Stimulated activated CD8-positive, alpha-beta memory T cell treated with anti-CD3 and anti-CD28 coated beads, Interleukin-2, amount 100 ng/mL, for 48 hours (primary cell): ENCODE measurements around the gene GNAL.

Experiments used
- DNase-seq, 2 donors: peaks; one replicate each; pipeline ENCODE4 v3.0.0-alpha.2; 2020; ENCODE audit warnings: low read depth in 2 of 2

The GNAL gene

DNA sequence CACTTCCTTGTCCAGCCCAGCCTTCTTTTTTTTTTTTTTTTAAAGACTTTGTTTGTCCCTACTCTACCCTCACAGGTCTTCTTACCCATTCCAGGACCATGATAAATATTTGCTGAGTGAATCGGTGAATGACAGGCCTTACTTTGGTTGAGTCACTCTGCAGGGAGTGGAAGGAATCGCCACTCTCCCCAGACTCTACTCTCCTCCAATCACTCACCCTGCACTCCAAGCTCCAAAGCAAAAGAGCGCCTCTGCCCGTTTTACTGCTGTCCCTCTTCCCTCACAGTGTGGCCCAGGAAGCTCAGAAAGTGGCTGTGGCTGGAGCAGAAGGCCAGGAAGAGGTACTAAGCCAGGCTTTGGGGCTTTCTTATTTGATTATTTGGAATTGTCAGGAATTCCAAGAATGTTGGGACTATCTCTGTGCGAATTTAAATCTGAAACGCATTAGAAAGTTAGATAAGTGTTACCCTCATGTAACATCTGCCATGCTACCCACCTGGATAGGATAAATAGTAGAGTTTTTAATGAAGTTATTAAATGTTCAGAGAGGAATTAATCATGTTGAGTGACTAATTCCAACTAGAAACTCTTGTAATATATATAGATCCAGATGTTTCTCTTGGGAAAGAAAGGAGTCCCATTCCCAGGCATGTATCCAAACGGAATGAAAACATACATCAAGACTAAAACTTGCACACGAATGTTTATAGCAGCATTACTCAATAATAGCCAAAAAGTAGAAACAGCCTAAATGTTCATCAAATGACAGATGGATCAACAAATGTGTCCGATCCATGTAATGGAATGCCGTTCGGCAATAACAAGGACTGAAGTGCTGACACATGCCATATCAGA lies 119.2 kb downstream of the GNAL start:
- DNase-seq = no peak

DNA sequence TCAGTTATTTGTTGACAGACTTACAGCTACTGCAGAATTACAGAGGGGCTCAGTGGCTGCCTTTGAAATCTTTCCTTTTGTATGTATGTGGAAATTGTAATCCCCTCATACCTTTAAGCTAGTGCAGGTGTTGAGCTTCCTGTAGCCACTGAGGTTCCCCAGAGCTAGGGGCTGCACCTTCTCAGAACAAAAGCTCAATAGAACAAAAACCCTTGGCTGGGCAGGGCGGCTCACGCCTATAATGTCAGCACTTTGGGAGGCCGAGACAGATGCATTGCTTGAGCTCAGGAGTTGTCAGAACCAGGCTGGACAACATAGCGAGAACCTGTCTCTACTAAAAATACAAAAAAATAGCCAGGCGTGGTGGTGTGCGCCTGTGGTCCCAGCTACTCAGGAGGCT lies 120.8 kb downstream of the GNAL start:
- DNase-seq = no peak

DNA sequence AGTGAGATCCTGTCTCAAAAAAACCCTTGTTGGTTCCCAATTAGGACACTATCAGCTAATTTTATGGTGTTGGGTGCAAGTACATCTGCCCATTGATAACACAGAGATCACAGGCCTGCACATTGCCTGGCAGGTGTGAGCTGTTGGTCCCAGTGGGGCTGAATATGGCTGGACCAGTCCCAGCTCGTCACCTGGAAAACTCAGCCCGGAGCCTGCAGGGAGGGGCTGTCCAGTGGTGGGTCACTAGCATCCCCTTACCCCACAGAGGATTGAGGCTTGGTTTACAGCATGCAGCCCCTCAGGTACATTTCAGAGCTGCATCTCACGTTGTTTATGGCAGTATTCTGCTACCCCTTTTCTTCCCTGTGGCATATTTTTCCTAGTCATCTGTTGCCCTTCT lies 121.3 kb downstream of the GNAL start:
- no peak for DNase-seq

DNA sequence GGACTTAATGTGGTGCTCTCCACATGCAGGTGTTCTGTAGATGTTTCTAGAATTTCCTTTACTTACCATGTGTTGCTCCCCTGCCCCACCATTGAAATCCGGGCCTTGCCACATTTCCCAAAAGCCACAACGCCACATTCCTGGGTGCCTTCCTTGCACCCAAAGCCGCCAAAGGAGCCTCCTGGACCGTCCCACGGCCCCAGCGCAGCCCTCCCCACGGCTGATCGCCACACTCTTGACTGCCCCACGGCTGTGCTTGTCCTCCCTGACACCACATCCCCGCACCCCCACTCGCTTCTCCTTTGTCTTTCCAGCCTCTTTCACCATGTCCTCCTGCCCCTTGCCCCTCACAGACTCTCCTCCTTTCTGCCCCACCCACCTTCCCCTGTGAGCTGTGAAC lies 121.9 kb downstream of the GNAL start:
- no peak for DNase-seq

DNA sequence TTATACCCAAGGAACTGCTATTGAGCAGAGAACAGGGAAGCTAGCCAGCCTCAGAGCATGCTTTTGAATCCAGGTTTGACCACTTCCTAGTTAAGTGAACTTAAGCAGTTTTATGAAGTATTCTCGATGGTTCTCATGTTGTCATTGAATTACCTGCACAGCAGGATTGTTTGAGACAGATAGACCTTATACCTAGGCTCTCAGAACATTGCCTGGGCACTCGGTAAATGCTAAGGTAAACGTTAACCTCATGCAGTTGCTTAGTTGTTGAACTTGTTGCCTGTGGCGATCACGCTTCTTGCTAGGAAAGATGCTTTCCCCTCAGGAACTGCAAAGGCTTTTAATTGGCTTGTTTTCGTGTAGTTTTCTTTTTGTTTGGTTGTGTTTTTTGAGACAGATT lies 128.2 kb downstream of the GNAL start:
- no peak for DNase-seq

DNA sequence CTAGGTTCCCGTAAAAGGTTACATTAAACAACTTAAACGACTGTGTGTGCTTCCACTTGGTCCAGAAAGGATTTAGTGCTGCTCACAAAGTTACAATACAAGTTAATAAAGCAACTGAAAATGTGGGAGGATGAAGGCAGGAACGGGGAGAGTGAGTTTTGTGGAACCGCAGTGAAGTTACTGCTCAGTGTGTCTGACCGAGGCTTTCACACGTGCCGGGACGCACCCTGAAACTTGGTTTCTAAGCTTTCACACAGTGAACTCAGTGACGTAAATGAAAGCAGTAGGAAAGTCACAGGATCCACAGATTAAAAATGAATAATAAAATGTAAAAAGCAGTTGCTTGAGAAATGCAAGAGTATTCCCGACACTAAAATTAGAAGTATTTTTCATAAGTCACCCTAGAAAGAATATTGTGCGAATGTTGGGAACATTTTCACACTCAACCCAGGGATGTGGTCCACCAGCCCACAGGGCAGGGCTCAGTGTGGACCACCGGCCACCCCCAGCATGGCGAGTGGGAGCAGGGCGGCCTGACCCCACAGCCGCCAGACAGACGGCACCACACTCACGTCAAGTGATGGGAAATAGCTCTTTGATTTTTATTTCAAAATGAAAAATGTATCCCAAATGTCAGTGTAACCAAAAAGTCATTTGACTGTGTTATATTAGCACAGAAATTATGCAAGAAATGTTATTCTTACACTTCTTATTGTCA lies 129.6 kb downstream of the GNAL start:
- no peak for DNase-seq

DNA sequence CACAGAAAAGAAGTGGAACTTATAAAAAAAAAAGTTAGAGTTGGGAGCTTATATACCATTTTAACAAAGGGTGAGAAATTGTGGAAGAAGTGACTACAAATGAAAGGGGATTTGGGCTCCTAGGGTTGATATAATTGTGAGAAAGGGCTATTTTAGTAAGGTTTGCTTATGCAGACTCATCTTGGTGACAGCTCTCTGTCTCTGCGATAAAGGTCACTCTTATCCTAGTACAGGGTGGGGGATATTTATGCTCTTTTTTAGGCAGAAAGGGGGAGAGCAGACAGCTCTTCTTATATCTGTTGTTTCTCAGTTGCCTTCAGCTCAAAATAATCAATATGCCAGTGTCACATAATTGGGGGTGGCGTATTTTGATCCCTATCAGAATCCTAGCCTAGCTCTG lies 130.9 kb downstream of the GNAL start:
- no peak for DNase-seq

DNA sequence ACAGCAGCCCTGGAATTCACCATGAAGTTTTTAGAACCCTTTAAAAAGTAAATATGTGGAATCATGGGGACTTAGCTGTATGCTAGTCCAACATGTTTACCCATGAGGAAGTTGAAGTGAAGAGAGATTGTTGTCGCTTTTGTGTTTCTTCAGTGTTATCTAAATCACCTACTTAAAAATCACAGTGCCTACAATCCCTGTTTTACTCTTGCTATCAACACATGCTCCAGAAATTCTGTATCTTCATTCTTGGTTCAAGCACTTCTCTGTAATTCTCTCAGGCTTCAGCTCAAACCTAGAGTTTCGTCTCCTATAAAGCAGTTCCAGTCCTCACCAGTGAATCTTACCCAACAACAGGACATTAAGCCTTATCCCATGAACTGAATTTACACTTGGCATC lies 131.6 kb downstream of the GNAL start:
- DNase-seq = no peak

DNA sequence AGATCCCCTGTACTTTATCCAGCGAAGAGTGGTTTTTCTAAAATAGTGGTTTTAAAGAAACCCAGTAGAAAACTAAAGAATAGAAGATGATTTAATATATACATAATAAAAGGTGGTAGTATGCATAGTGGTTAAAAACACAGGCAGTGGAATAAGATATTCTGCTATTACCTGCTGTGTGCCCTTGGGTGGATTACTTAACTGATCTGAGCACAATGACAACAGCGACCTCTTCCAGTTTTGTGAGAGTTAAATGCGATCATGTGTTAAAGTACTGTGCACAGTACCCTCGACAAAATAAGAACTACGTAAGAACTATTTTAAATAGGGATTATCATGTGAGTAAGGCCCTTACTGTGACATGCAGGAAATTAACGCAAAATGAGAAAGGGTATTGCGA lies 132.1 kb downstream of the GNAL start:
- no peak for DNase-seq

DNA sequence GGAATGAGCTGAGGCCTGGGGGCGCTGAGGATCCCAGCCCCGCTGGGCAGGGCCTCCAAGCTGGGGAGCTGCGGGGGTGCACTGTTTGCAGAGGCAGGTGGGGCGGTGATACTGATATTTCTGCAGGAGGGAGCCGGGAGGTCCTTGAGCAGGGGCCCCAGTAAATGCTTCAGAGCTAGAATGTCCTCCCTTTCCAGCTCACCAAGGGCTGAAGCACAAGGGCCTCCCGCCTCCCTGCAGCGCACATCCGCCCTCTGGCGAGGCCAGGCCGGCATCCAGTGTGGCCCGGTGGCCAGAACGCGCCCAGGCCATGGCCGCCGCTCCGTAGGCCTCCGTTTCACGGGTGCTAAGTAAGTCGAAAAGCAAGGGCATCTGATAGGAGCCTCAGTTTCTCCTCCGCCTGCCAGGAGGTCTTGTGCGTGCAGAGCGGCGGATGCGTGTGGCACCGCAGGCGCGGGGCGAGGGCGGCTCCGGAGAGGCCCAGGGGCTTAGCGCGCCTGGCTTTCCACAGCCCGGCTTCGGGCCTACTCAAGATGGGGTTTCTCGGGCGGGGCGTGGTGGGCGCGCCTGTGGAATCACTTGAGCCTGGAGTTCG lies 132.7 kb downstream of the GNAL start:
- DNase-seq = no peak

DNA sequence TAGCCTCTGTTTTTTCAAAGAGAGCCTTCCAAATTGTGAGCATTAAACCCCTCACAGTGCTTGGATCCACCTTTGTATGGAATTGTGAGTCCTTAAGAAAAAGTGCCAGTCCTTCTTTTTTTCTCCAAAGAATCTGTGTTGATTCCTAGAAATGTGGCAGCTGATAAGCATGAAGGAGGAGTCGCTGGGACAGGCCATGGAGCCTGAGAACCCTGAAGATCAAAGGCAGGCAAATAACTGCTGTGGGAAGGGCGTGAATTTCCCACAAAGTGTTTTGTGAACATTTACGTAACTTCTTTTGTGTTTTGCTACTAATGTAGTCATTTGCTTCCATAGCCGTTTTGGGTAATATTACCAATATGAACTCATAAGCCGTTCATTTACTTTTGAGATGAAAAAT lies 134.5 kb downstream of the GNAL start:
- no peak for DNase-seq

DNA sequence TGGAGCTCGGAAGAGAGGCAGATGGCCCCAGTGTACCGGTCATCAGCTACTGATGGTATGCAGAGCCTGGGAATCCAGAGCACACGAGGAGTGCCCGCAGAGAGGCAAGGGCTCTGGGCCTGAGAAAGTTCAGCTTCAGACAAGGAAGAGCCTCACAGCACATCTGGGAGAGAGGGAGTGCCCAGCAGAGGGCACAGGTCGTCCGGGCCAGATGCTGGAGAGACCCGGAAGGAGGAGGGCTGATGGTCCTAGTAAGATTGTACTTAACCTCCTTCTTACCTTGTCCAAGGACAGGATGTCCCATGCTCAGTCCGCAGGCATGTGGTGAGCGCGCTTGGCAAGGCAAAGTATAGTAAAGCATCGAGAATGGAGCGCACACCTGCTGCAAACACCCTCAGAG lies 137.8 kb downstream of the GNAL start:
- DNase-seq = no peak

DNA sequence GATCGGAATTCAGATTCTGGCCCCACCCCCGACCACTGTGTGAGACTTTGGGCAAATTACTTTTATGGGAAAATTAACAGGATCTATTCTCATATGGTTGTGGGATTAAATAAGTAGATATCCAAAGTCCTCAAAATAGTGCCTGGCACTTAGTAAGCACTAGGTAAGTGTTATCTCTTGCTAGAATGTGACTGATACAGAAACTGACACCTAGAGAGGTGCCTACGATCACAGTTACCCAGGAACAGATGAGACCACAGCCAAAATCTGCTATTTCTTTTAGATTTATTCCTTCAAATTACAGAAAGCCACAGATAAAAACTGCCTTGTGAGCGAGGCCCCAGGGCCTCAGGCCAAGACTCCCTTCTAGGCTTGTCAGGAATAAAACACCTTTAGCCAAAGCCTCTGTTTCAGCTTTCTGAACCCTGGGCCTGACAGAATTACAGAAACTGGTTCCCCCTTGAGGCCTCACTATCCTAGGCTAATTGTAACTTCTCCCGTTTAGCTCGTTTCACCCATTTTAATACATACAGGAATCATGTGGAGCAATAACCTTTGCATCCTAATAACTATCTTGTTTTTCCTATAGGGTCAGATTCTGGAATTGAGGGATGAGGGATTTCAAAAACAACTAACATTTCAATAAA lies 139.8 kb downstream of the GNAL start:
- DNase-seq = no peak

DNA sequence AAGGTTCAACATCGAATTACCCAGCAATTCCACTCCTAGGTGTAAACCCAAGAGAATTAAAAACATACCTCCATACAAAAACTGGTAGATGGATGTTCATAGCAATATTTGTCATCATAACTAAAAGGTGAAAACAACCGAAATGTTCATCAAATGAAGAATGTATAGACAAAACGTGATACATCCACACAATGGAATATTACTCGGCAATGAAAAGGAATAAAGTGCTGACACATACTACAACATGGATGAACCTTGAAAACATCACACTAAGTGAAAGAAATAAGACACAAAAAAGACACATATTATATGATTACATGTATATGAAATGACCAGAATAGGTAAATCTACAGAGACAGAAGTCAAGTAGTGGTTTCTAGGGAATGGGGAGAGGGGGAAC lies 141.5 kb downstream of the GNAL start:
- no peak for DNase-seq

DNA sequence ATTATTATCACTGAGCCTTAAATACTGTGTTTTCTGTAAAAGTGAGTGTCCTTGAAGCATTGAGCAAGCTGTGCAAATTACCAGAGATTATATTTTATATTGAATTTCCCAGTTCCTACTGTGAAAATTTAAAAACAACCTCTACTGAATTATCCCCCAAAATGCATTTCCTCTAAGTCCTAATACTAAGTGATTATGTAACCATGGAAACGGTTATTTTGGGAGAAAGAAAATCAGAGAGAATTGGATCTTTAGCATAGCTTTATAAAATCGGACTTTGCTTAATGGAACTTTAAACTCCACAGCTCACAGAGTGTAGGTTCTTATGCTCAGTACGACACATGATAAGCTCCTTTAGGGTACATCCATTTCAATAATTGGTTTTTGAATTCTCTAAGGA lies 142.9 kb downstream of the GNAL start:
- no peak for DNase-seq

DNA sequence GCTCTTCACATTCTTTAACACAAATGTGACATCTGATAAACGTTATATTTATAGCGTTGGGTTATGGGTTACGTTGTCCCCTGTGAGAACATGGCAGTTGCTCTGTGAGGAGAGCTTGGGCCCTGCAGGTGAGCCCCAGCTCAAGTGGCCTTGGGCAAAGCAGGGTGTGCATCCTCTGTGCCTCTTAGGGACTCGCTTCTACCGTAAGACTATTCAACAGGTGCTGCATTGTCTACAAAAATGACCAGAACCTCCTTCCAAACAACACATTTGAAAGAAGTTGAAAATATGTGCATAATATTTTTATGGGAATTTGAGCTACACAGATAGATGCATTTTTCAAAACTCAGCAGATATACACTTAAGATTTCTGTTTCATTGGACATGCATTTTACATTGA lies 145.7 kb downstream of the GNAL start:
- no peak for DNase-seq

DNA sequence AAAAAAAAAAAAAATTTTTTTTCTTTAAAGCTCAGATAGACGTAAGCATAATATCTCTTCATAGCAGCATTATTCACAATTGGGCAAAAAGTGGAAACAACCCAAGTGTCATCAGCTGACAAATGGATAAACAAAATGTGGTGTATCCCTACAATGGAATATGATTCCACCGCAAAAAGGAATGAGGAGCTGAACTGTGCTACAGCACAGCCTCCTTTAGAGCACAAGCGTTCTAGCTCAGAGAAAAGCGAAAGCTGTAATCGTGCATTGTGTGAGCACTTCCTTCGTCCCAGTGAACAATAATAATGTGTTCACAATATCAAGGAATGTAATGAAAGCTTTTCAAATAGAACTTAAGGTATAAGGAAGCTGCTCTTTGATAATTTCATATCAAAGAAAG lies 150.5 kb downstream of the GNAL start:
- no peak for DNase-seq

DNA sequence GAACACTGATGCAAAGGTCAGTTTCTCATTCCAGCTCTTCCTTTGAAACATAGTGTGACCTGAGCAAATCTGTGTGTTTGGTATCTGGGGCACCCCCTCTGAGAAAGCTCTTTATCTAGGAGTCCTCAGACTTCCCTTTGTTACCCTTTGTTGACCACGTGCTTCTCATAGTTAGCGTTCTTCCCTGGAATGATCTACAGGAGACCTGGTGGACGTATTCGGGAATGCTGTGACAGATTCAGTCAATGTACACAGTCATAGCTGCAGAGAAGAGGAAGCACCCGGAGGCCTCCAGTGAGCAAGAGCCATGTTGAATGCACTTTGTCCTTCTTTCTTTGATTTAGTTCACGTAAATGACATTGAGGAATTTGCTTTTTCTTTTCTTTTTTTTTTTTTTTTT lies 151.4 kb downstream of the GNAL start:
- DNase-seq = no peak

DNA sequence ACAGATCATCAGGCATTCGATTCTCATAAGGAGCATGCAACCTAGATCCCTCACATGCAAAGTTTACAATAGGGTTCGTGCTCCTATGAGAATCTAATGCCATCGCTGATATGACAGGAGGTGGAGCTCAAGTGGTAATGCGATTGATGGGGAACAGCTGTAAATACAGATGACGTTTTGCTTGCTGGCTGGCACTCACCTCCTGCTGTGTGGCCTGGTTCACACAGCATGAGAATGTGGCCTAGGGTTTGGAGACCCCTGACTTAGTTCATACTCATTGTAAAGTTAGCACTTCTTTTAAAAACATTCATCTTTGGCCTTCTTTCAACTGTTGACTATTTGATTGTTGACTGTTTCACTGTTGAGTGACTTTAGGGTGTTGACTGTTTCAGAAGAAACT lies 153.5 kb downstream of the GNAL start:
- no peak for DNase-seq

DNA sequence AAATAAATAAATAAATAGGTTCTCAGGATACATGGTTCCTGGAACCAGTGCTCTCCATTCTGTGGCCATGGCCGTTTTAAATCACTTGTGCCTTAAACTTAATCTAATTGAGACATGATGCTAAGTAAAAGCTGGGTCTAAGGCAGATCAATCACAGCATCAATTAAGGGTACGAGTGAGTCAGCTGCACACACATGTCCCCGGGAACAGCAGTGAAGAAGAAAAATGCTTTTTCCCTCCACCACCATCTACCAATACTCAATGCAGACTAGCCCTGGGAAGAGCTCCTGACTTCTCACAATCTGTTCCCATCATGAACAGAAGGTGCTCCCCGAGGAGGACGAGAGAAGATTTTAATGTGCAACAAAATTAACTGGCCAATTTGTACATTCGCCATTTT lies 155.4 kb downstream of the GNAL start:
- DNase-seq = no peak

DNA sequence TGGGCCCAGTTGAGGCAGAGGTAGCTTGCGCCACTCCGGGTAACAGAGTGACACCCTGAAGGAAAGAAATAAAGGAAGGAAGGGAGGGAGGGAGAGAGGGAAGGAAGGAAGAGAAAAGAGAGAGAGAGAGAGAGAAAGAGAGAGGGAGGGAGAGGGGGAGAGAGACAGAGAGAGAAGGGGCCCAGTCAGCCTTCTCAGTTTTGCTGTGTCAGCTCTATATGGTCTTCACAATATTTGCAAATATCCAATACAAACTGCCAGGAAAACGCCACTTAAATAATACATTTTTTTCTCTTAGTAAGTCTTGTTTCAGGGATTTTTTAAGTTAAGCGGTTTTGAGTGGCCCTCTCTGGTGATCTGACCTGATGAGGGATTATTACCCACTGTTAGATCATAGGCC lies 156.6 kb downstream of the GNAL start:
- no peak for DNase-seq

DNA sequence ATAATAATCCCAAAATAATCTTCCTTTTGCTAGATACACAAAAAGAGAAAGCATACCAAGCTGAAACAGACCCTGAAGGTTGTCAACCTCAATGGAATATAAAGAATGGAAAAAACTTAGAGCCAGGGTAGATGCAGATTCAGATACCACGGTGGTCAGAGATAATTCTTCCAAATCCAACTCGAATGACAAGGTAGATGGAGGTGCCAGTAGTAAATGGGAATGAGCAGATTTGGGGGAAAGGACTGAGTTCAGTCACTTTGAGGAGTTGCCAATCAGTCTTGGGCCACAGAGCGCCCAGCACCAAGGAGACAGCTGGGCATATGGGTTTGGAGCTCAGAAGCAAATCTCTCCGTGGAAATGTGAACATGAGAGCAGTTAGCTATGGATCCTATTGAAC lies 158.7 kb downstream of the GNAL start:
- DNase-seq = no peak

DNA sequence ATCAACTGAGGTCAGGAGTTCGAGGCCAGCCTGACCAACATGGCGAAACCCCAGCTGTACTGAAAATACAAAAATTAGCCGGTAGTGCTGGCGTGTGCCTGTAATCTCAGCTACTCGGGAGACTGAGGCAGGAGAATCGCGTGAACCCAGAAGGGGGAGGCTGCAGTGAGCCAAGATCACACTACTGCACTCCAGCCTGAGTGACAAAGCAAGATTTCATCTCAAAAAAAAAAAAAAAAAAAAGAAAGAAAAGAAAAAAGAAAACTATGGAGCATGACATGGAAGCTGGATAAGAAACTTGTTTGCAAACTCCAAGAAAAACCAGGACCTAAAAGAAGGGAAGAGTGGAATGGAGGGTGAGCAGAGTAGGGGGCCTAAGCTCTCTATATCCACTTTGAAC lies 160.2 kb downstream of the GNAL start:
- DNase-seq = no peak
